Measurements from ENCODE around the gene THEMIS2.
"Not testable (repeated sequence)": the region's sequence is repeated elsewhere in the genome, so short reads cannot be mapped to it uniquely, and the experiment has no call there.

THEMIS2 gene

DNA sequence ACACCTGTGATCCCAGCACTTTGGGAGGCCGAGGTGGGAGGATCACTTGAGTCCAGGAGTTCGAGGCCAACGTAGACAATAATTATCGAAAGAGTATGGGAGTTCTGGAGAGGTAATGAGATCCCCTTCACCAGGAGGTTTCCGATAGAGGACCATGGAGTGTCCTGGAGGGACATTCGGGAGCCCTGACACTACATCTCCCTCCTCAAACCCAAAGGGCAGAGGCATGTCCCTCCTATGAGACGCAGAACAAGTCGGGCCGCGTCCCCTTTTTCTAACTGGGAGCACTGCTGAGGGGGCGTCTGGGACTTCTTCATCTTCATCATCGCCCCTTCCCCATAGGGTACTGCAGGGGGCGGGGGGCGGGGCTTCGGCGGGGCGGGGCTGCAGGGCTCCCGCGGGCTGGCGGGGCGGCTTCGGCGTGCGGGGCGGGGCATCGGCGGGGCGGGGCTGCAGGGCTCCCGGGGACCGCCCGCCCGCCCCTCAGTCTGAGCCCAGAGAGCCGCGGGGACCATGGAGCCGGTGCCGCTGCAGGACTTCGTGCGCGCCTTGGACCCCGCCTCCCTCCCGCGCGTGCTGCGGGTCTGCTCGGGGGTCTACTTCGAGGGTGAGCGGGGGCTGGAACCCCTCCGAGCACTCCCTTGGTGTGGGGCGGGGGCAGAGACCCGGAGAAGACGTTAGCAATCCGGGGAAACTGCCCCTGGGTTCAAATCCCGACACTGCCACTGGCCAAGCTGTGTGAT, at the start of gene THEMIS2:
Gene THEMIS2, plus strand, starts transcription at position 486 of the 743 bp plus-strand sequence. Its CDS starts 28 bp downstream, at position 514.
- DNase-seq, result peak; percentile 76 to 94 (median 84)

DNA sequence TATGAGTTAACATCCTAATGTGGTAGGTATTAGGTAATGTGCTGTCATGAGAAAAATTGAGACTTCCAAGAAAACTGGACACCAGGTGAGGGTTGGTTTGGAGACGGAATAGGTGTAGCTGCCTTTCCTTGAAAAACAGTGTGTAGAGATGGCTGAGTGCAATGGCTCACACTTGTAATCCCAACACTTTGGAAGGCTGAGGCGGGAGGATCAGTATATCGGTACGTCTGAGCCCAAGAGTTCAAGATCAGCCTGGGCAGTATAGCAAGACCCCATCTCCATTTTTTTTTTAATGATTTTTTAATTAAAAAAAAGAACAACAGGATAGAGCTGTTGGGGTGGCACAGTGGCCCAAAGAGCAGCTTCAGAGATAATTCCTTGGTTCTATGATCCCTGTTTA, 48.6 kb upstream of the THEMIS2 start:
- no peak for DNase-seq

DNA sequence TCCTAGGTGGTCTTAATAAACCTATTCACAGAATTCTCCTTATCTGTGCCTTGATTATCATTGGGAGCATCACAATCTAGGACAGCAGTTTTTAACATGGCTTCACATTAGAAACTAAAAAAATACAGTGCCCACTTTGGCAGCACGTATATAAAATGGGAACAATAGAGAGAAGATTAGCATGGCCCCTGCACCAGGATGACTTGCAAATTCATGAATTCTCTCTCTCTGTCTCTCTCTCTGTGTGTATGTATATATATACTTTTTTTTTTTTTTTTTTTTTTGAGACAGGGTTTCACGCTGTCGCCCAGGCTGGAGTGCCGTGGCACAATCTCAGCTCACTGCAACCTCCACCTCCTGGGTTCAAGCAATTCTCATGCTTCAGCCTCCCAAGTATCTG, 47.9 kb upstream of the THEMIS2 start:
- no peak for DNase-seq

- not testable (repeated sequence) for DNase-seq
Measured at GRCh38 chr1:27829339-27829960, 42.9 kb upstream of the THEMIS2 start.

DNA sequence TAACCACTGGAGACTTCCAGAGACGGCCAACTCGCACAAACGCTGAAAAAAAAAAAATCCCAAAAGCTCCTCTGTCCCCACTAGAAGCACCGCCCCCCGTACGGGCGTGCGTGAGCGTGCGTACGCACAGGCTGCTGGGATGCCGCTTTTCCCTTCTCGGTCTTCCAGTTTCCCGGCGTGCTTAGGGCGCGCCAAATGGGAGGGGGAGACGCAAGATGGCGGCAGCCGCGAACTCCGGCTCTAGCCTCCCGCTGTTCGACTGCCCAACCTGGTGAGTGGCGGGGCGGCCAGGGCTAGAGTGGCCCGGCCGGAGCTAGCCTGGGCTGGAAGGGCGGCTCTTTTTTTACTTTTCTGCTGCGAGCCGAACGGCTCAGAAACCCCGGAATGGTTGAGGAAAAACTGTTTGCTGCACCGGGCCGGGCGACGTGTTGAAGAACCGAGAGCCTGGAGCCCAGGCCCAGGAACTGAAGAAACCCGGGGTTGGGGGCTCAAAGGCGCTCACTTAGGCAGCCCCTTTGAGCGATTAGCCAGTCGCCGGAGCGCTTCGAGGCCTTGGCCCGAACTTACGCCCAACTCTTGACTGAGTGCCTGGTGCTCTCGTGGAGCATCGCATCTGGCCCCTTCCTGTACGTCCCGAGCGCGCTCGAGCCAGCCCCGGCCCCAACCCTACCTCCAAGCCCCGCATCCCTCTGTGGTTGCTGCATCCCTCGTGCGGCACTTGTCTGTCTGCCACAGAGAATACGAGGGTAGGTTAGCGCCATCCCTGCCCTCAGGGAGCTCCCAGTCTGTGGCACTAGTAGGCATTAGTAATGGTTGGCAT, 41.5 kb upstream of the THEMIS2 start, which contains the start of gene PPP1R8:
Gene PPP1R8, plus strand, starts transcription at position 162 of the 820 bp plus-strand sequence. Its CDS starts 54 bp downstream, at position 216.
- peak; percentile 97 to 98 (median 97) for DNase-seq

DNA sequence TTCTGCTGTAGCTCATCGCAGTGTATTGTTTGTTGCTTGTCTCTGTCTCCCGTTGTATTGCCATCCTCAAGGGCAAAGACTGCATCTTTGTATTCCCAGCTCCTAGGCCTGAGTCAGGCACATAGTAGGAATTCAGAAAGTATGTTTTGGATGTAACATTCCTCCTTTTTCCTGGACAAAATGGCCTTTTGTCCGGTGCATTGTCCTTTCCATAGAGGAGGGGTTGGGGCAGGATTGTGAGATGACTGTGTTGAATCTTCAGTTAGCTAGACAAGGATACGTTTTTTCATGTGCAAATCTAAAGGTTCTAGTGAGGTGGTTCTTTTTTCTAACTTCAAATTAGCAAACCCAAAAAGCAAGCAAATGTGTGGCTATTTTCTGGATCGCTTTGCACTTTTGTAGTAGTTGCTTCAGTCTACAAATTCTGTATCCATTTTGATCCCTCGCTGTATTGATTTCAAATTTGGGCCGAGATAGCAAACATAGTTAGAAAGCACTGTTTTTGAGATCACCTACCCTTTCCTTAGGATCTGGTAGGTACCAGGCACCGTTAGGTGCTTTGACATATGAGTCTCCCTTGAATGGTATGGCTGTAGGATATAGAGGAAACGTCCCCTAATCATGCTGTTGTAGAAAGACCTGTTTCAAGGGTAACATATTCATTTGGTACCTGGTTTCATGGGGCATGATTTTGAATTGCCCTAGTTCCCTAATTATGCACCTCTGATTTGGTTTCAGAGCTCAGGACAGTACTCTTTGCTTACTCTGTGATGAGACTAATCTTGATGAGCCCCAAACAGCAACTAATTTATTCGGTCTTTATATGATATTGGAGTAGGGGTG, 40.6 kb upstream of the THEMIS2 start:
- DNase-seq, result no peak

- DNase-seq, result no peak
Measured at GRCh38 chr1:27832762-27833161, 39.6 kb upstream of the THEMIS2 start.

GRCh38 chr1:27833470-27833869, 38.9 kb upstream of the THEMIS2 start:
- DNase-seq, result no peak

DNA sequence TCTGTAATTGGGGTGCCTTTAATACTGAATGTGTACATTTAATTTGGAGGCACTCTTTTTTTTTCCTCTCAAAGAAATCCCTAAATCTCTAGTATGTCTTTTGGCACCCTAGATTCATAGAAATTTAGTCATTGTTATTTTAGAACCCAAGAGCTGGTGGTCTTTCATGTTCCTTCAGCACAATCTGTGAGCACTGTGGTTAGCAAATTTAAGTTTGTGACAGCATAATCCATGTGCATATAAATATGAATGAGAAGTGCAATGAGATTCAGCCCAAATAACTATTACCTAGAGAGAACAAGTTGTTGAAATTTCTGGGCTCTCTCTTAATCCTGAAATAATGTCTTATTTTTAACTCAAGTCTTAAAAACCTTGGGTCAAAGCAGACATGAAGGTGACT, 37.3 kb upstream of the THEMIS2 start:
- no peak for DNase-seq

GRCh38 chr1:27835501-27835900, 36.8 kb upstream of the THEMIS2 start:
- DNase-seq, result no peak

GRCh38 chr1:27849951-27850350, 22.4 kb upstream of the THEMIS2 start:
- no peak for DNase-seq

- DNase-seq, result no peak
Measured at GRCh38 chr1:27855085-27855484, 17.3 kb upstream of the THEMIS2 start.

- no peak for DNase-seq
Measured at GRCh38 chr1:27856561-27857343, 15.6 kb upstream of the THEMIS2 start.

- DNase-seq, result not testable (repeated sequence)
Measured at GRCh38 chr1:27857552-27857951, 14.8 kb upstream of the THEMIS2 start.

DNA sequence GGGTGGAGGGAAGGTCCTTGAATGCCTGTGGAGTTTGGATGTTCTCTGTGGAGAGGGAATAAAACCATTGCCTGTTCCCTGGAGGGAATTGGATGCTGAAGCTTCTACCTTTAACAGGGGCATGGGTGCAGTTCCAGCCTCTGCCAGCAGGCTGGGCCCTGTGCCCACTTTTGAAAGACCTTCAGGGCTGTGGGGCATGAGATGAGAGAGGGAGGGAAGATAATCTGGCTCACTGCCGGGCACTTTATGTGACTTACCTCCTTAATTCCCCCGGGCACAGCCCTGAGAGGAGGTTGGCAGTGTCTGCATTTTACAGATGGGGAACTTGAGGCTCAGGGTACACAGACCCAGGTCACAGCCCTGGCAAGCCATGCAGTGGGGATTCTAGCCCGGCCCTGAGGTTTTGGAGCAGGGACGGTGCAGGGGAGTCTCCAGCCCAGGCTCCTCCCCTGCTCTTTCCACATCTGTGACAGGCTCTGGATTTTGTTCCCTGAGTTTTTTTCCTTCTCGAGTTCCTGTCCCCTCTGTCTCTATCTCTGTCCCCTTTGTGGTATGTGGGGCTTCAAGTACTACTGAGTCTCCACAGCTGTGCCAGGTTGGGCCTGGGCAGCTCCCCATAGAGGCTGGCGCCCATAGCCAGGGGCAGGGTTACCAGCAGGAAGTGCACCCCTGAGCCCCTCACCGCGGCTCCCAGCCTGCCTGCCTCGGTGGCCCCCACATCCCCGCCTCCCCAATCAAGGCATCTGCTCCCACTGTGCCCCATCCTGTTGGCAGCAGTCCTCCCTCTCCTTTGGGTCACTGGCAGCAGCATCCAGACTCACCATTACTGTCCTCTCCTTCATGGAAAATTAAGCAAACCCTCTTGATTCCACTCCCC, 14.0 kb upstream of the THEMIS2 start:
- peak; percentile 89 to 91 (median 91) for DNase-seq

- DNase-seq, result peak in 1 of 3 donors; percentile 49
Measured at GRCh38 chr1:27858949-27859576, 13.3 kb upstream of the THEMIS2 start.

DNA sequence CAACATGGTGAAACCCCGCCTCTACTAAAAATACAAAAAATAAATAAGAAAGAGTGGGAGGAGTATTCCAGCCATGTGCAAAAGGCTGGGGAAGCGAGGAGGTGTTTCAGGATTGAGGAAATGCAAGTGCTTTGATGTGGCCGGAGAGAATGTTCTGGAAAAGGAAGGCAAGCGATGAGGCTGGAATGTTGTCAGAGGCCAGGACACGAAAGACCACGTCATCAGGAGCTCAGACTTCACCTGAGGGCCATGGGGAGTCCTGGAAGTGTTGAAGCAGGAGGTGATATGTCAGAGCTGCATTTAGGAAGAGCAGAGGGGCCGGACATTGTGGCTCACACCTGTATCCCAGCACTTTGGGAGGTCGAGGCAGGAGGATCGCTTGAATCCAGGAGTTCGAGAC, 10.9 kb upstream of the THEMIS2 start:
- DNase-seq, result no peak

DNA sequence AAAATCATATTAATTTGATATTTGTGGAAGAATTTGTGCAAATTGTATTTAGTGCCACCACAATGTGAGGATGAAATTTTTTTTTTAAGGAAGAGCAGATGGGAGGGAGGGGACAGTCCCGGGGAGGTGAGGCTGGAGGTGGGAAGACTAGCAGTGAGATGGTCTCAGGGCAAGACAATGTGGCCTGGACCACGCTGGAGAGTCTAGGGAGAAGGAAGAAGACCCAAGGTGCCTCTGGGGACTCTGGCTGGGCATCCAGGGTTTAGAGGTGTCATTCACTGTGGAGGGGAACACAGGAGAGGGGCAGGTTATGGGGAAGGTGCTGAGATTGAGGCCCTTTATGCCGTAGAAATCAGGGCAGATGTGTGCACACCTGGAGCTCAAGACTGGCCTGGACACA, 10.3 kb upstream of the THEMIS2 start:
- DNase-seq, result no peak

- DNase-seq, result peak; percentile 95 to 99 (median 97)
Measured at GRCh38 chr1:27862671-27863537, 9.4 kb upstream of the THEMIS2 start.

Data from suppressor macrophage treated with lipopolysaccharide for 1 hour (primary cell).